Measurements from ENCODE around the gene WNK1.

WNK1 gene

GRCh38 chr12:867905-868304, 115.5 kb downstream of the WNK1 start:
- no peak for DNase-seq

- DNase-seq, result no peak
Observed at GRCh38 chr12:868722-869121, 116.3 kb downstream of the WNK1 start.

- no peak for DNase-seq
Observed at GRCh38 chr12:870378-870777, 118.0 kb downstream of the WNK1 start.

- DNase-seq, result no peak
Observed at GRCh38 chr12:873954-874353, 121.6 kb downstream of the WNK1 start.

GRCh38 chr12:879641-880040, 127.3 kb downstream of the WNK1 start:
- DNase-seq, result no peak

GRCh38 chr12:880656-881055, 128.3 kb downstream of the WNK1 start:
- no peak for DNase-seq

GRCh38 chr12:884746-885414, 132.5 kb downstream of the WNK1 start:
- DNase-seq, result no peak

- DNase-seq, result no peak
Observed at GRCh38 chr12:885701-886100, 133.3 kb downstream of the WNK1 start.

GRCh38 chr12:886206-886605, 133.8 kb downstream of the WNK1 start:
- DNase-seq, result no peak

GRCh38 chr12:894226-894625, 141.8 kb downstream of the WNK1 start:
- DNase-seq, result no peak

GRCh38 chr12:896031-896430, 143.7 kb downstream of the WNK1 start:
- DNase-seq, result no peak

- DNase-seq, result no peak
Observed at GRCh38 chr12:897386-897785, 145.0 kb downstream of the WNK1 start.

GRCh38 chr12:902581-902980, 150.2 kb downstream of the WNK1 start:
- DNase-seq, result no peak

- DNase-seq, result no peak
Observed at GRCh38 chr12:903055-903454, 150.7 kb downstream of the WNK1 start.

- DNase-seq, result no peak
Observed at GRCh38 chr12:904010-904414, 151.6 kb downstream of the WNK1 start.

GRCh38 chr12:905261-906031, 153.1 kb downstream of the WNK1 start:
- no peak for DNase-seq

GRCh38 chr12:906062-906585, 153.7 kb downstream of the WNK1 start:
- DNase-seq, result no peak

GRCh38 chr12:907413-908185, 155.2 kb downstream of the WNK1 start:
- no peak for DNase-seq

GRCh38 chr12:909861-910260, 157.5 kb downstream of the WNK1 start:
- DNase-seq, result no peak

- DNase-seq, result no peak
Observed at GRCh38 chr12:910416-910815, 158.0 kb downstream of the WNK1 start.

- no peak for DNase-seq
Observed at GRCh38 chr12:911191-911826, 158.9 kb downstream of the WNK1 start.

- no peak for DNase-seq
Observed at GRCh38 chr12:912466-913235, 160.3 kb downstream of the WNK1 start.

All from retina (tissue), 1 donor.